GM23338 (cell line): ENCODE data around the gene SIRPB2. TPM values are rescaled to one million over a fixed set of nuclear protein-coding genes. Genes with fewer than 3 reads are reported as not detected.

Experiments used
- ATAC-seq: fragments of 200-7000 bp; cut with Tn5 transposase; 3 replicates; pipeline ENCODE4 v1.9.1; 2020
- DNase-seq: peaks from one replicate; pipeline ENCODE4 v3.0.0-alpha.2; 2015; ENCODE audit warnings: low spot score
- H2AFZ ChIP-seq: fragments of 200-600 bp; sonication (generic); 2 replicates; pipeline ENCODE4 v1.8.0; 2016; ENCODE audit warnings: antibody characterized with exemption, mild to moderate bottlenecking, moderate library complexity
- H3F3A ChIP-seq: fragments of 200-600 bp; sonication (generic); replicated peaks from 2 replicates; pipeline ENCODE4 v1.8.0; 2017; ENCODE audit warnings: antibody characterized with exemption, mixed run types, low read depth
- H3K27ac ChIP-seq: fragments of 200-600 bp; sonication (generic); 2 replicates; pipeline ENCODE4 v1.6.1; 2016; ENCODE audit warnings: low read depth
- H3K27me3 ChIP-seq: fragments of 200-600 bp; sonication (generic); 2 replicates; pipeline ENCODE4 v1.8.0; 2016; ENCODE audit warnings: mild to moderate bottlenecking, mixed run types, moderate library complexity; ENCODE audit not compliant: insufficient read depth
- H3K36me3 ChIP-seq: fragments of 200-600 bp; sonication (generic); 2 replicates; pipeline ENCODE4 v1.8.0; 2016; ENCODE audit warnings: mild to moderate bottlenecking; ENCODE audit not compliant: insufficient read depth
- H3K4me1 ChIP-seq: fragments of 200-600 bp; sonication (generic); 2 replicates; pipeline ENCODE4 v1.8.0; 2016; ENCODE audit warnings: mild to moderate bottlenecking, moderate library complexity; ENCODE audit not compliant: insufficient read depth
- H3K4me2 ChIP-seq: fragments of 200-600 bp; sonication (generic); 2 replicates; pipeline ENCODE4 v1.7.1; 2017; ENCODE audit warnings: mixed run types
- H3K4me3 ChIP-seq: fragments of 200-600 bp; sonication (generic); 2 replicates; pipeline ENCODE4 v1.6.1; 2016; ENCODE audit warnings: mixed run types
- H3K79me2 ChIP-seq: fragments of 200-600 bp; sonication (generic); replicated peaks from 2 replicates; pipeline ENCODE4 v1.8.0; 2017; ENCODE audit warnings: mild to moderate bottlenecking; ENCODE audit not compliant: insufficient read depth
- H3K9me2 ChIP-seq: fragments of 200-600 bp; sonication (generic); 2 replicates; pipeline ENCODE4 v1.8.0; 2017; ENCODE audit not compliant: insufficient read depth
- H4K20me1 ChIP-seq: fragments of 200-600 bp; sonication (generic); replicated peaks from 2 replicates; pipeline ENCODE4 v1.8.0; 2017; ENCODE audit warnings: mild to moderate bottlenecking; ENCODE audit not compliant: insufficient read depth
- H3K27ac Mint-ChIP-seq: 2 replicates; pipeline ENCODE4 v1.8.0; 2020; ENCODE audit warnings: inconsistent platforms, mild to moderate bottlenecking, moderate library complexity, mixed read lengths
- H3K27me3 Mint-ChIP-seq: 3 replicates; pipeline ENCODE4 v1.8.0; 2022; ENCODE audit warnings: low read depth, mild to moderate bottlenecking, moderate library complexity, mixed read lengths, inconsistent platforms; ENCODE audit not compliant: insufficient read depth, poor library complexity
- H3K36me3 Mint-ChIP-seq: 3 replicates; pipeline ENCODE4 v1.8.0; 2021; ENCODE audit warnings: low read depth, mild to moderate bottlenecking, inconsistent platforms, moderate library complexity, mixed read lengths
- H3K4me1 Mint-ChIP-seq: 3 replicates; pipeline ENCODE4 v1.8.0; 2020; ENCODE audit warnings: mild to moderate bottlenecking, inconsistent platforms, mixed read lengths
- H3K4me3 Mint-ChIP-seq: 3 replicates; pipeline ENCODE4 v1.8.0; 2021; ENCODE audit warnings: moderate library complexity, mild to moderate bottlenecking, inconsistent platforms, mixed read lengths
- H3K9me3 Mint-ChIP-seq: 3 replicates; pipeline ENCODE4 v1.8.0; 2020; ENCODE audit warnings: moderate library complexity, mild to moderate bottlenecking, inconsistent platforms, mixed read lengths
- NANOG ChIP-seq: IDR thresholded peaks from 2 replicates; pipeline ENCODE4 v1.6.1; 2016; ENCODE audit warnings: antibody characterized with exemption, borderline replicate concordance
- POLR2AphosphoS5 ChIP-seq: IDR thresholded peaks from 2 replicates; pipeline ENCODE4 v1.6.1; 2016; ENCODE audit warnings: antibody characterized with exemption, low read depth
- STAT1 ChIP-seq: IDR thresholded peaks from one replicate; pipeline ENCODE4 v1.6.1; 2016; ENCODE audit warnings: antibody characterized with exemption; ENCODE audit not compliant: unreplicated experiment
- ZNF114 ChIP-seq: fragments of 250-450 bp; sonication (Bioruptor Pico); IDR thresholded peaks from 2 replicates; pipeline ENCODE4 v1.5.0; 2020; ENCODE audit warnings: mild to moderate bottlenecking, moderate library complexity
- polyA plus RNA-seq: library from polyadenylated mRNA; unstranded; fragments of >200 nt; fragmentation: Nextera tagmentation; extraction: Ambion mirVana; gene quantifications from 2 replicates; pipeline ENCODE4 v1.2.1, GENCODE V29; 2016
- total RNA-seq: library from RNA; depleted of rRNA; stranded (reverse); fragments of >200 nt; shearing (Covaris generic); gene quantifications from 2 replicates; pipeline ENCODE4 v1.2.3, GENCODE V29; 2014
- TF ChIP-seq, protein P1 (sequence below): fragments of 250-450 bp; sonication (Bioruptor Pico); IDR thresholded peaks from 2 replicates; pipeline ENCODE4 v1.5.0; 2020; ENCODE audit warnings: mild to moderate bottlenecking, moderate library complexity
- TF ChIP-seq, protein P2 (sequence below), 2 experiments: fragments of 200-600 bp in 1 of 2; sonication (generic) in 1 of 2; conservative IDR thresholded peaks; 2 replicates each; pipeline versions ENCODE4 v1.5.1 to v1.6.1; 2016 to 2017; ENCODE audit warnings: antibody characterized with exemption in 2 of 2, low read depth in 2 of 2, mild to moderate bottlenecking in 2 of 2, moderate library complexity in 1 of 2
- TF ChIP-seq, protein P3 (sequence below): IDR thresholded peaks from 2 replicates; pipeline ENCODE4 v1.6.1; 2016; ENCODE audit warnings: antibody characterized with exemption

Gene SIRPB2
- total and polyA plus RNA-seq, 2 experiments from 2014 or later, result 0.29 TPM; not detected in 1

DNA sequence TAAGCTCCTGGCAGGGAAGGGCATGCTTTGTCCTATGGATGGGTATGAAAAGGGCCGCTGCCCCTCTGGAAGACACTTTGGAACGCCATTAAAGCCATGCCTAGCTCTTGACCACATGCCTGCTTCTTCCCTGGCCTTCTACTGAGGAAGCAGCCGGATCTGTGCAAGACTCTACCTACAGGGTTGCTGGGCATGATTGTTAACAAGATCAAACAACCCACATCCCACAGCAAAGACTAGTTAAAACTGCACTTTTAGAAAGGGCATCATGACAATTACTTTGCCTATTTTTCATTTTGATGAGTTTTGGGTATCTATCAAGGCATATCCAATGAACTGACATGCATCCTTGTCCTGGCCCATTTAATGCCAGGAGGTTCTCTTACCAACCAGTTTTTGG is 50.1 kb downstream of the SIRPB2 start (continued):
- TF ChIP-seq, protein P1, sequence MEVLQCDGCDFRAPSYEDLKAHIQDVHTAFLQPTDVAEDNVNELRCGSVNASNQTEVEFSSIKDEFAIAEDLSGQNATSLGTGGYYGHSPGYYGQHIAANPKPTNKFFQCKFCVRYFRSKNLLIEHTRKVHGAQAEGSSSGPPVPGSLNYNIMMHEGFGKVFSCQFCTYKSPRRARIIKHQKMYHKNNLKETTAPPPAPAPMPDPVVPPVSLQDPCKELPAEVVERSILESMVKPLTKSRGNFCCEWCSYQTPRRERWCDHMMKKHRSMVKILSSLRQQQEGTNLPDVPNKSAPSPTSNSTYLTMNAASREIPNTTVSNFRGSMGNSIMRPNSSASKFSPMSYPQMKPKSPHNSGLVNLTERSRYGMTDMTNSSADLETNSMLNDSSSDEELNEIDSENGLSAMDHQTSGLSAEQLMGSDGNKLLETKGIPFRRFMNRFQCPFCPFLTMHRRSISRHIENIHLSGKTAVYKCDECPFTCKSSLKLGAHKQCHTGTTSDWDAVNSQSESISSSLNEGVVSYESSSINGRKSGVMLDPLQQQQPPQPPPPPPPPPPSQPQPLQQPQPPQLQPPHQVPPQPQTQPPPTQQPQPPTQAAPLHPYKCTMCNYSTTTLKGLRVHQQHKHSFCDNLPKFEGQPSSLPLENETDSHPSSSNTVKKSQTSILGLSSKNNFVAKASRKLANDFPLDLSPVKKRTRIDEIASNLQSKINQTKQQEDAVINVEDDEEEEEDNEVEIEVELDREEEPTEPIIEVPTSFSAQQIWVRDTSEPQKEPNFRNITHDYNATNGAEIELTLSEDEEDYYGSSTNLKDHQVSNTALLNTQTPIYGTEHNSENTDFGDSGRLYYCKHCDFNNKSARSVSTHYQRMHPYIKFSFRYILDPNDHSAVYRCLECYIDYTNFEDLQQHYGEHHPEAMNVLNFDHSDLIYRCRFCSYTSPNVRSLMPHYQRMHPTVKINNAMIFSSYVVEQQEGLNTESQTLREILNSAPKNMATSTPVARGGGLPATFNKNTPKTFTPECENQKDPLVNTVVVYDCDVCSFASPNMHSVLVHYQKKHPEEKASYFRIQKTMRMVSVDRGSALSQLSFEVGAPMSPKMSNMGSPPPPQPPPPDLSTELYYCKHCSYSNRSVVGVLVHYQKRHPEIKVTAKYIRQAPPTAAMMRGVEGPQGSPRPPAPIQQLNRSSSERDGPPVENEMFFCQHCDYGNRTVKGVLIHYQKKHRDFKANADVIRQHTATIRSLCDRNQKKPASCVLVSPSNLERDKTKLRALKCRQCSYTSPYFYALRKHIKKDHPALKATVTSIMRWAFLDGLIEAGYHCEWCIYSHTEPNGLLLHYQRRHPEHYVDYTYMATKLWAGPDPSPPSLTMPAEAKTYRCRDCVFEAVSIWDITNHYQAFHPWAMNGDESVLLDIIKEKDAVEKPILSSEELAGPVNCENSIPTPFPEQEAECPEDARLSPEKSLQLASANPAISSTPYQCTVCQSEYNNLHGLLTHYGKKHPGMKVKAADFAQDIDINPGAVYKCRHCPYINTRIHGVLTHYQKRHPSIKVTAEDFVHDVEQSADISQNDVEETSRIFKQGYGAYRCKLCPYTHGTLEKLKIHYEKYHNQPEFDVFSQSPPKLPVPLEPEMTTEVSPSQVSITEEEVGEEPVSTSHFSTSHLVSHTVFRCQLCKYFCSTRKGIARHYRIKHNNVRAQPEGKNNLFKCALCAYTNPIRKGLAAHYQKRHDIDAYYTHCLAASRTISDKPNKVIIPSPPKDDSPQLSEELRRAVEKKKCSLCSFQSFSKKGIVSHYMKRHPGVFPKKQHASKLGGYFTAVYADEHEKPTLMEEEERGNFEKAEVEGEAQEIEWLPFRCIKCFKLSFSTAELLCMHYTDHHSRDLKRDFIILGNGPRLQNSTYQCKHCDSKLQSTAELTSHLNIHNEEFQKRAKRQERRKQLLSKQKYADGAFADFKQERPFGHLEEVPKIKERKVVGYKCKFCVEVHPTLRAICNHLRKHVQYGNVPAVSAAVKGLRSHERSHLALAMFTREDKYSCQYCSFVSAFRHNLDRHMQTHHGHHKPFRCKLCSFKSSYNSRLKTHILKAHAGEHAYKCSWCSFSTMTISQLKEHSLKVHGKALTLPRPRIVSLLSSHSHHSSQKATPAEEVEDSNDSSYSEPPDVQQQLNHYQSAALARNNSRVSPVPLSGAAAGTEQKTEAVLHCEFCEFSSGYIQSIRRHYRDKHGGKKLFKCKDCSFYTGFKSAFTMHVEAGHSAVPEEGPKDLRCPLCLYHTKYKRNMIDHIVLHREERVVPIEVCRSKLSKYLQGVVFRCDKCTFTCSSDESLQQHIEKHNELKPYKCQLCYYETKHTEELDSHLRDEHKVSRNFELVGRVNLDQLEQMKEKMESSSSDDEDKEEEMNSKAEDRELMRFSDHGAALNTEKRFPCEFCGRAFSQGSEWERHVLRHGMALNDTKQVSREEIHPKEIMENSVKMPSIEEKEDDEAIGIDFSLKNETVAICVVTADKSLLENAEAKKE (CRISPR knock-in tag), result no peak
- TF ChIP-seq, protein P2, sequence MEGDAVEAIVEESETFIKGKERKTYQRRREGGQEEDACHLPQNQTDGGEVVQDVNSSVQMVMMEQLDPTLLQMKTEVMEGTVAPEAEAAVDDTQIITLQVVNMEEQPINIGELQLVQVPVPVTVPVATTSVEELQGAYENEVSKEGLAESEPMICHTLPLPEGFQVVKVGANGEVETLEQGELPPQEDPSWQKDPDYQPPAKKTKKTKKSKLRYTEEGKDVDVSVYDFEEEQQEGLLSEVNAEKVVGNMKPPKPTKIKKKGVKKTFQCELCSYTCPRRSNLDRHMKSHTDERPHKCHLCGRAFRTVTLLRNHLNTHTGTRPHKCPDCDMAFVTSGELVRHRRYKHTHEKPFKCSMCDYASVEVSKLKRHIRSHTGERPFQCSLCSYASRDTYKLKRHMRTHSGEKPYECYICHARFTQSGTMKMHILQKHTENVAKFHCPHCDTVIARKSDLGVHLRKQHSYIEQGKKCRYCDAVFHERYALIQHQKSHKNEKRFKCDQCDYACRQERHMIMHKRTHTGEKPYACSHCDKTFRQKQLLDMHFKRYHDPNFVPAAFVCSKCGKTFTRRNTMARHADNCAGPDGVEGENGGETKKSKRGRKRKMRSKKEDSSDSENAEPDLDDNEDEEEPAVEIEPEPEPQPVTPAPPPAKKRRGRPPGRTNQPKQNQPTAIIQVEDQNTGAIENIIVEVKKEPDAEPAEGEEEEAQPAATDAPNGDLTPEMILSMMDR (conservative IDR thresholded peaks at IDR 0.05; ENCODE audit: low read depth in 2 of 2), result no peak
- no peak for TF ChIP-seq ZNF114 (CRISPR knock-in tag)
- TF ChIP-seq, protein P3, sequence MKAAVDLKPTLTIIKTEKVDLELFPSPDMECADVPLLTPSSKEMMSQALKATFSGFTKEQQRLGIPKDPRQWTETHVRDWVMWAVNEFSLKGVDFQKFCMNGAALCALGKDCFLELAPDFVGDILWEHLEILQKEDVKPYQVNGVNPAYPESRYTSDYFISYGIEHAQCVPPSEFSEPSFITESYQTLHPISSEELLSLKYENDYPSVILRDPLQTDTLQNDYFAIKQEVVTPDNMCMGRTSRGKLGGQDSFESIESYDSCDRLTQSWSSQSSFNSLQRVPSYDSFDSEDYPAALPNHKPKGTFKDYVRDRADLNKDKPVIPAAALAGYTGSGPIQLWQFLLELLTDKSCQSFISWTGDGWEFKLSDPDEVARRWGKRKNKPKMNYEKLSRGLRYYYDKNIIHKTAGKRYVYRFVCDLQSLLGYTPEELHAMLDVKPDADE, result no peak

DNA sequence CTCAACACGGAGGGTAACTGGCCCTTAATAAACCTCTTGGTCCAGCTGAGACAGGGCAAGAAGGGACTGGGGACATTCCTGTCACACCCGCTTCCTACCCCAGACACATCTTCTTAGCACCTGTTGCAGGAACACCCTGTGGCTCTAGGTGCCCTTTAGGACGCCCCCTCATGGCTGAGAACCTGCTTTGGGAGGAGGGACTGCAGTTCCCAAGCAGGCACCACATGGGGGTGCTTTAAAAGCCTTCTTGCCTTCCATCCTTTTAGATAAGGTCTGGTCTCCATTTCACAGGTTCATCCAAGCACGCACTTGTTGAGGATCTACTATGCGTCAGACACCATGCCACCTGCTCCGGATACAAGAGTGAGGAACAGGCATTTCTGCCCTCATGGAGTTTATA is 51.2 kb downstream of the SIRPB2 start:
- peak; percentile 85 for DNase-seq
- Mint-ChIP-seq H3K27ac (no peak overlapping the region), H3K36me3 (peaks cover 37% of the 10 kb centered on the region), H3K9me3 (no peaks in the 10 kb centered on the region; the same call in 2 of the 3 replicates), H3K4me1 (peaks cover 9% of the 10 kb centered on the region; the same call in 2 of the 3 replicates), H3K4me3 (no peak overlapping the region), H3K27me3 (peaks cover 5% of the 10 kb centered on the region)
- no peak overlapping the region for H2AFZ ChIP-seq
- no peaks in the 10 kb centered on the region for H3F3A ChIP-seq
- ATAC-seq, result peak; percentile 90
- H3K4me3 ChIP-seq, result no peak overlapping the region
- H3K4me2 ChIP-seq, result no peak overlapping the region
- no peaks in the 10 kb centered on the region for H3K27me3 ChIP-seq
- H4K20me1 ChIP-seq, result no peaks in the 10 kb centered on the region; the same call in 1 of the 2 replicates
- H3K79me2 ChIP-seq, result no peaks in the 10 kb centered on the region
- H3K4me1 ChIP-seq, result no peaks in the 10 kb centered on the region
- no peaks in the 10 kb centered on the region for H3K9me2 ChIP-seq
- no peak overlapping the region for H3K27ac ChIP-seq
- peaks cover 15% of the 10 kb centered on the region for H3K36me3 ChIP-seq
- TF ChIP-seq ZNF114 (CRISPR knock-in tag) (no peak), NANOG (no peak), POLR2AphosphoS5 (no peak), STAT1 (no peak)
- TF ChIP-seq, protein P2 (conservative IDR thresholded peaks at IDR 0.05; ENCODE audit: low read depth in 2 of 2), result peak; percentile 72 to 92
